Kidney (tissue), 14 donors: ENCODE results near the gene SRSF4. TPM values are rescaled to one million over a fixed set of nuclear protein-coding genes. Genes with fewer than 3 reads are reported as not detected.

Source experiments
- DNase-seq, 5 donors: peaks; one replicate each; pipeline ENCODE4 v3.0.0-alpha.2; 2013 to 2020
- FAIRE-seq: peaks from 2 replicates; lab custom pipeline; 2012; peaks lifted over from hg19 to GRCh38; lab: Jason Lieb, UNC
- H3K27ac ChIP-seq, 2 donors: one replicate each; pipeline ENCODE4 v1.7.0; 2013; ENCODE audit warnings: low read depth in 2 of 2, low read length in 2 of 2, inconsistent platforms in 1 of 2
- H3K27me3 ChIP-seq: one replicate; pipeline ENCODE4 v1.7.1; 2013; ENCODE audit warnings: low read length, inconsistent platforms; ENCODE audit not compliant: control insufficient read depth, insufficient read depth
- H3K36me3 ChIP-seq, 3 donors: one replicate each; pipeline versions ENCODE4 v1.7.0 to v1.7.1; 2013; ENCODE audit warnings: low read length in 3 of 3, control low read depth in 1 of 3, inconsistent platforms in 1 of 3; ENCODE audit not compliant: insufficient read depth in 3 of 3, control insufficient read depth in 2 of 3
- H3K4me1 ChIP-seq, 3 donors: one replicate each; pipeline versions ENCODE4 v1.7.0 to v1.7.1; 2013; ENCODE audit warnings: low read length in 3 of 3, inconsistent platforms in 1 of 3, low read depth in 1 of 3; ENCODE audit not compliant: control insufficient read depth in 2 of 3, insufficient read depth in 2 of 3
- H3K4me3 ChIP-seq, 3 donors: one replicate each; pipeline versions ENCODE4 v1.7.0 to v1.8.1; 2013; ENCODE audit warnings: low read length in 3 of 3, control low read depth in 1 of 3, inconsistent platforms in 1 of 3
- H3K9ac ChIP-seq, 3 donors: one replicate each; pipeline versions ENCODE4 v1.7.0 to v1.7.1; 2013; ENCODE audit warnings: low read length in 3 of 3, control low read depth in 1 of 3, inconsistent platforms in 1 of 3
- H3K9me3 ChIP-seq, 3 donors: one replicate each; pipeline versions ENCODE4 v1.7.0 to v1.7.1; 2013; ENCODE audit warnings: low read length in 3 of 3, control low read depth in 1 of 3, inconsistent platforms in 1 of 3; ENCODE audit not compliant: control insufficient read depth in 2 of 3, insufficient read depth in 1 of 3
- intact Hi-C: fragments of 100-400 bp; cut with DNase I; formaldehyde crosslinking; loops from one replicate; pipeline ENCODE4 v1.11.1; 2022
- polyA plus RNA-seq: library from polyadenylated mRNA; stranded (reverse); fragments of 350-450 nt; fragmentation: Illumina TruSeq; extraction: RNeasy Lipid Tissue Mini Kit (QIAGEN cat#74804); gene quantifications from one replicate; pipeline ENCODE4 v1.2.3, GENCODE V29; 2014; ENCODE audit warnings: low read depth, low replicate concordance; ENCODE audit not compliant: insufficient read depth
- total RNA-seq: library from RNA; stranded (reverse); fragmentation: NEBNext Ultra II Directional; extraction: Animal tissue kit (Norgen Biotek cat#: 25700); gene quantifications from one replicate; pipeline ENCODE4 v1.2.1, GENCODE V29; 2021
- TF ChIP-seq, protein P1 (sequence below): IDR thresholded peaks from 3 replicates; pipeline ENCODE4 v1.5.1; 2012; ENCODE audit warnings: mild to moderate bottlenecking, moderate library complexity, borderline replicate concordance; ENCODE audit not compliant: insufficient read depth; ENCODE audit errors: extremely low read depth
- donor health status: control.
- donor health status: control.
- donor health status: control.
- donor health status: control.
- donor health status: control.
- donor health status: DM: yes; HTN: yes; CAD: no.
- donor health status: Normal renal cell carcinoma (clear cell type).

The SRSF4 gene
- total and polyA plus RNA-seq, 2 donors from 2014 or later: 48.4 to 72.3 TPM

DNA sequence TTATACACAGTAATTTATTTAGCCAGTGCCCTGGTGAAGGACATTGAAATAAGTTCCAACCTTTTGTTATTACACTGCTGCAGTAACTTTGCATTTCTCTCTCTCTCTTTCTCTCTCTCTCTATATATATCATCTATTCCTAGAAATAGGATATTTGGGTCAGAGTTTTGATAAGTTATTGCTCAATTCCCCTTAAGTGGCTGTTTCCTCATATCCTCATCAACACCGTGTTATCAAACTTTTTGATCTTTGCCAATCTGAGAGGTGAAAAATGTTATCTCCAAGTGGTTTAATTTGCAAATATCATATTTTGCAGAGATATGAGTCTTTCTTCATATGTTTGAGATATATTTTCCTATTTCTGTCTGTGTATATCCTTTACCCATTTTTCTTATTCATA, 1.6 kb upstream of the SRSF4 start:
- intact Hi-C loops: no loop called here
- TF ChIP-seq, protein P1, sequence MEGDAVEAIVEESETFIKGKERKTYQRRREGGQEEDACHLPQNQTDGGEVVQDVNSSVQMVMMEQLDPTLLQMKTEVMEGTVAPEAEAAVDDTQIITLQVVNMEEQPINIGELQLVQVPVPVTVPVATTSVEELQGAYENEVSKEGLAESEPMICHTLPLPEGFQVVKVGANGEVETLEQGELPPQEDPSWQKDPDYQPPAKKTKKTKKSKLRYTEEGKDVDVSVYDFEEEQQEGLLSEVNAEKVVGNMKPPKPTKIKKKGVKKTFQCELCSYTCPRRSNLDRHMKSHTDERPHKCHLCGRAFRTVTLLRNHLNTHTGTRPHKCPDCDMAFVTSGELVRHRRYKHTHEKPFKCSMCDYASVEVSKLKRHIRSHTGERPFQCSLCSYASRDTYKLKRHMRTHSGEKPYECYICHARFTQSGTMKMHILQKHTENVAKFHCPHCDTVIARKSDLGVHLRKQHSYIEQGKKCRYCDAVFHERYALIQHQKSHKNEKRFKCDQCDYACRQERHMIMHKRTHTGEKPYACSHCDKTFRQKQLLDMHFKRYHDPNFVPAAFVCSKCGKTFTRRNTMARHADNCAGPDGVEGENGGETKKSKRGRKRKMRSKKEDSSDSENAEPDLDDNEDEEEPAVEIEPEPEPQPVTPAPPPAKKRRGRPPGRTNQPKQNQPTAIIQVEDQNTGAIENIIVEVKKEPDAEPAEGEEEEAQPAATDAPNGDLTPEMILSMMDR: no peak
- FAIRE-seq: no peak
- Histone ChIP-seq H3K36me3 (peaks cover 0 to 5% (median 2%) of the 10 kb centered on the region in 3 donors), H3K9me3 (no peaks in the 10 kb centered on the region), H3K27ac (no peak overlapping the region), H3K27me3 (no peaks in the 10 kb centered on the region), H3K4me3 (no peak overlapping the region), H3K9ac (no peak overlapping the region), H3K4me1 (peaks cover 3 to 22% (median 16%) of the 10 kb centered on the region in 3 donors)
- no peak for DNase-seq

DNA sequence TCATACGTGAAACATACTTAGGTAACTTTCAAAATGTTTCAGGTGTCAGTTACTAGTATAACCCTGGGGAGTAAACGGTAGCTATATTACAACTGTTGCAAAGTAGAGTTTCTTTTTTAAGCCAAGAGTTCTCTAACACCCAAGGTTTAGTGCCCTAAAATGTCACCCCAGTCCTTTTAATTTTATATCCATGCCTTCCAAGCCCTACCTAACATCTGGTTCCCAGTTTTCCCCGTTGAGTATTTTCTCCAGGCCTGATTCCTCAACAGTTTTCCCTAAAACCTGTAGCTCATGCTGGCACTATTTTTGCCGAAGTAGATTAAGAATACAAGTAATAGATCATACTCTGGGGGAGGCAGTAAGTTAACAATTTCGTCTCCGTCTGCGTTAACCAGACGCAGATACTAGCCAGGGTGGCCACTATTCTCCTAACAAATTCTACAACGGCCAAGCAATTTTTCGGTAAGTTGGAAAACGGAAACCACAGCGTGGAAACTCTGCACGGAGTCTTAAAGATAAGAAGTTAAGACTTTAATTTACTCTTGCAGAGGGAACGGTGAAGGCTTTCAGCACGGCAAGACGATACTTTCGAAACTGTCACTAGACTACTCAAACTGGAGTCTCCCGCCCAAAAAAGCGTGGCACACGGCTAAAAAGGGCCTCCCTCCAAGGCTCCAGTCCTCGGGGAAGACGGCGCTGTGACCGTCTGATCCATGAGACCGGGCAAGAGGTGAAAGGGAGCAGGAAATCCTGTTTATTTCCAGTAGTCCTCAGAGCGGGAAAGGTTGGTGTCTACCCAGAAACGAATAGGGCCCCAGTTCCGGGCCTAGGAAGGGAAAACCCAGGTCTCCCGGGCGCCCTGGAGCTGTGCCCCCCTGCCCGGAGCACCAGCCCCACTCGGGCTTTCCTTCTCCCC, 945 bp downstream of the SRSF4 start:
- TF ChIP-seq, protein P1: no peak
- intact Hi-C loops: no loop called here
- DNase-seq (no peak), FAIRE-seq (no peak)
- H3K27me3 ChIP-seq: no peaks in the 10 kb centered on the region
- peak overlapping the region; percentile 67 to 89 (median 82) for H3K9ac ChIP-seq
- H3K9me3 ChIP-seq: no peaks in the 10 kb centered on the region
- peaks cover 3 to 21% (median 13%) of the 10 kb centered on the region in 3 donors for H3K4me1 ChIP-seq
- peak overlapping the region; percentile 83 to 95 (median 88) for H3K4me3 ChIP-seq
- H3K27ac ChIP-seq: peak overlapping the region; percentile 100
- peaks cover 0 to 5% (median 2%) of the 10 kb centered on the region in 3 donors for H3K36me3 ChIP-seq

DNA sequence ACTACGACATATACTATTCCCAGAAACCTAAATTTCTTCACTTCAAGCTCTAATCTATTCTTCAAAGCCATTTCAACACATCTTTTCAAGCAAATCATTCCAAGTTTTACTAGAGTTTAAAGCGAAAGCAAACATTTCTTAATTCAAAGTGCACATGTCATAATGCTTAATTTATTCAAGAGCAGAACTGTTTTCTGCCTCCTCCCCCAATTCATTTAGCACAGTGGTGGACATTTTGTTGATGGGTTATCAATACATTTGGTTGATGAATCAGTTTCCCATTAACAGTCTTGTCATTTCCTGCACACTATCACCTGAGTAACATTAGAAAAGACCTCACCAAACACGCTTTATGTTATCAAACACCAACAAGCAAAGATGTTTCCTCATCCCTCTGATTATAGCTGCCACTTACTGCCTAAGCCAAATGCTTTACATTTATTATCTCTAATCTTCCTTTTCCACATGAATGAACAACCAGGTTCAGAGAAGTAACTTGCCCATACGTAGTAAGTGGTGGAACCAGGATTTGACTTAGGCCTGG, 2.0 kb downstream of the SRSF4 start:
- Histone ChIP-seq H3K9ac (peak overlapping the region; percentile 37 to 89 (median 67)), H3K27me3 (no peaks in the 10 kb centered on the region), H3K4me3 (peak overlapping the region; percentile 83 to 95 (median 88)), H3K4me1 (peaks cover 3 to 20% (median 13%) of the 10 kb centered on the region in 3 donors), H3K27ac (peak overlapping the region in 1 of 2 donors; percentile 74), H3K9me3 (no peaks in the 10 kb centered on the region), H3K36me3 (peaks cover 0 to 5% (median 2%) of the 10 kb centered on the region in 3 donors)
- DNase-seq (no peak), FAIRE-seq (no peak)
- intact Hi-C loops: no loop called here
- TF ChIP-seq, protein P1: no peak
